K562 (cell line): Measurements from ENCODE around the gene CCR2.

Experiments used
- ARID3A ChIP-seq: IDR thresholded peaks from 2 replicates; pipeline ENCODE4 v1.6.1; 2012; ENCODE audit warnings: low read depth, low read length, improper control_type of control experiment, borderline replicate concordance
- CTCF ChIP-seq, 3 experiments: IDR thresholded peaks in 2 of 3; conservative IDR thresholded peaks in 1 of 3; 2 replicates each; pipeline ENCODE4 v1.5.1; 2011 to 2012; ENCODE audit warnings: low read length in 3 of 3, mild to moderate bottlenecking in 3 of 3, control low read depth in 2 of 3, improper control_type of control experiment in 1 of 3, inconsistent platforms in 1 of 3, low read depth in 1 of 3, mixed read lengths in 1 of 3, moderate library complexity in 1 of 3; ENCODE audit not compliant: insufficient read depth in 2 of 3
- EP300 ChIP-seq: IDR thresholded peaks from 2 replicates; pipeline ENCODE4 v1.6.1; 2012; ENCODE audit warnings: low read length, improper control_type of control experiment
- EZH2 ChIP-seq: IDR thresholded peaks from 2 replicates; pipeline ENCODE4 v1.6.1; 2012; ENCODE audit warnings: low read depth, mild to moderate bottlenecking, inconsistent platforms, low read length, borderline replicate concordance
- MLX ChIP-seq, 2 experiments: fragments of 450-650 bp in 1 of 2; sonication (generic) in 1 of 2; formaldehyde crosslinking; conservative IDR thresholded peaks; 2 replicates each; pipeline versions ENCODE4 v1.4.0 to v1.8.1; 2020 to 2022; ENCODE audit warnings: mild to moderate bottlenecking in 1 of 2, missing genetic modification reagents in 1 of 2
- NFIC ChIP-seq: fragments of 450-650 bp; IDR thresholded peaks from 2 replicates; pipeline ENCODE4 v1.6.1; 2017; ENCODE audit warnings: mild to moderate bottlenecking, inconsistent platforms
- NR3C1 ChIP-seq: sonication (generic); formaldehyde crosslinking; IDR thresholded peaks from 2 replicates; pipeline ENCODE4 v1.8.1; 2022; ENCODE audit warnings: missing genetic modification reagents
- PTTG1 ChIP-seq: fragments of 450-650 bp; IDR thresholded peaks from 2 replicates; pipeline ENCODE4 v1.6.1; 2016; ENCODE audit warnings: low read depth, mild to moderate bottlenecking, missing genetic modification characterization, missing compliant biosample characterization
- RAD51 ChIP-seq: fragments of 450-650 bp; IDR thresholded peaks from 2 replicates; pipeline ENCODE4 v1.7.1; 2016; ENCODE audit warnings: low read depth, mild to moderate bottlenecking, borderline replicate concordance
- RNF2 ChIP-seq: sonication (generic); IDR thresholded peaks from 2 replicates; pipeline ENCODE4 v1.6.1; 2016
- SPI1 ChIP-seq: IDR thresholded peaks from 2 replicates; pipeline ENCODE4 v1.6.1; 2011; ENCODE audit warnings: low read depth, low read length, control low read depth, borderline replicate concordance
- TEAD4 ChIP-seq, 2 experiments: sonication (generic) in 1 of 2; formaldehyde crosslinking in 1 of 2; IDR thresholded peaks; 2 replicates each; pipeline versions ENCODE4 v1.6.1 to v1.8.0; 2012 to 2022; ENCODE audit warnings: borderline replicate concordance in 1 of 2, inconsistent platforms in 1 of 2, low read length in 1 of 2, mild to moderate bottlenecking in 1 of 2, missing genetic modification reagents in 1 of 2

- TF ChIP-seq CTCF (IDR thresholded peaks at IDR 0.05 in 2 of 3, conservative IDR thresholded peaks at IDR 0.05 in 1 of 3; ENCODE audit: insufficient read depth in 2 of 3, low read depth in 1 of 3, low read length in 3 of 3) (no peak), PTTG1 (tag) (no peak), EZH2 (no peak), ARID3A (no peak), SPI1 (no peak), EP300 (no peak), RNF2 (no peak), NFIC (no peak), RAD51 (no peak), NR3C1 (CRISPR knock-in tag) (no peak), MLX (CRISPR knock-in tag; conservative IDR thresholded peaks at IDR 0.05) (no peak), TEAD4 (IDR thresholded peaks at IDR 0.05; ENCODE audit: low read length) (no peak), TEAD4 (CRISPR knock-in tag; IDR thresholded peaks at IDR 0.05; ENCODE audit: borderline replicate concordance) (no peak)
Observed at GRCh38 chr3:46405301-46406019, 51.5 kb downstream of the CCR2 start.
